ENCODE data around the gene PITPNC1. TPM values are rescaled to one million over a fixed set of nuclear protein-coding genes. Genes with fewer than 3 reads are reported as not detected.

PITPNC1 gene
- polyA plus RNA-seq, 1 donor from 2014 or later = 18.8 TPM

- H3K9me3 ChIP-seq (ENCODE audit: low read length) = no peaks in the 10 kb centered on the region
- H3K9ac ChIP-seq (ENCODE audit: low read length) = no peak overlapping the region
- no peaks in the 10 kb centered on the region for H3K27me3 ChIP-seq (ENCODE audit: insufficient read depth, low read depth, low read length)
- TF ChIP-seq POLR2AphosphoS5 (IDR thresholded peaks at IDR 0.05) (no peak), EP300 (conservative IDR thresholded peaks at IDR 0.05; ENCODE audit: poor library complexity, severe bottlenecking) (no peak), TAF1 (IDR thresholded peaks at IDR 0.05; ENCODE audit: low read depth) (no peak), CTCF (IDR thresholded peaks at IDR 0.05; ENCODE audit: poor library complexity, severe bottlenecking) (no peak), SMC3 (conservative IDR thresholded peaks at IDR 0.05; ENCODE audit: poor library complexity) (no peak), REST (IDR thresholded peaks at IDR 0.05; ENCODE audit: borderline replicate concordance) (no peak), MXI1 (conservative IDR thresholded peaks at IDR 0.05; ENCODE audit: poor library complexity, severe bottlenecking) (no peak), EZH2 (IDR thresholded peaks at IDR 0.05; ENCODE audit: borderline replicate concordance, insufficient read depth, low read length, poor library complexity, severe bottlenecking) (no peak), RAD21 (conservative IDR thresholded peaks at IDR 0.05) (no peak)
- H3F3A ChIP-seq (ENCODE audit: insufficient read depth, low read length, poor library complexity, severe bottlenecking) = no peaks in the 10 kb centered on the region
- H2AFZ ChIP-seq (ENCODE audit: low read depth, low read length) = no peak overlapping the region
- H3K4me2 ChIP-seq (ENCODE audit: low read length) = no peak overlapping the region
- no peak overlapping the region for H3K4me3 ChIP-seq (ENCODE audit: low read length)
- no peaks in the 10 kb centered on the region for H4K20me1 ChIP-seq (ENCODE audit: insufficient read depth)
- no peaks in the 10 kb centered on the region for H3K36me3 ChIP-seq (ENCODE audit: insufficient read depth, low read length)
- H3K79me2 ChIP-seq (replicated peaks; ENCODE audit: insufficient read depth, low read length) = peaks cover 9% of the 10 kb centered on the region
- H3K27ac ChIP-seq (ENCODE audit: low read length) = no peak overlapping the region
- H3K9me2 ChIP-seq (ENCODE audit: insufficient read depth, low read length) = no peaks in the 10 kb centered on the region
These were observed 144.1 kb downstream of the PITPNC1 start for GRCh38 chr17:67520916-67521774.

GRCh38 chr17:67521775-67522069 lies 144.6 kb downstream of the PITPNC1 start:
- Histone ChIP-seq H3K9me3 (ENCODE audit: low read length) (no peaks in the 10 kb centered on the region), H4K20me1 (ENCODE audit: insufficient read depth) (no peaks in the 10 kb centered on the region), H3K9me2 (ENCODE audit: insufficient read depth, low read length) (no peaks in the 10 kb centered on the region), H3K9ac (ENCODE audit: low read length) (no peak overlapping the region), H3K27ac (ENCODE audit: low read length) (no peak overlapping the region), H3K79me2 (replicated peaks; ENCODE audit: insufficient read depth, low read length) (peaks cover 9% of the 10 kb centered on the region), H3K27me3 (ENCODE audit: insufficient read depth, low read depth, low read length) (no peaks in the 10 kb centered on the region), H3F3A (ENCODE audit: insufficient read depth, low read length, poor library complexity, severe bottlenecking) (no peaks in the 10 kb centered on the region), H2AFZ (ENCODE audit: low read depth, low read length) (no peak overlapping the region), H3K4me3 (ENCODE audit: low read length) (no peak overlapping the region), H3K4me2 (ENCODE audit: low read length) (no peak overlapping the region), H3K36me3 (ENCODE audit: insufficient read depth, low read length) (no peaks in the 10 kb centered on the region)
- TF ChIP-seq EP300 (conservative IDR thresholded peaks at IDR 0.05; ENCODE audit: poor library complexity, severe bottlenecking) (no peak), REST (IDR thresholded peaks at IDR 0.05; ENCODE audit: borderline replicate concordance) (no peak), POLR2AphosphoS5 (IDR thresholded peaks at IDR 0.05) (no peak), TAF1 (IDR thresholded peaks at IDR 0.05; ENCODE audit: low read depth) (no peak), MXI1 (conservative IDR thresholded peaks at IDR 0.05; ENCODE audit: poor library complexity, severe bottlenecking) (no peak)

Measured in neural cell (in vitro differentiated cells).